HG03442 (cell line): ENCODE results near the gene KDM4B.
"Not testable (repeated sequence)": the region's sequence is repeated elsewhere in the genome, so short reads cannot be mapped to it uniquely, and the experiment has no call there.

Experiments used
- ATAC-seq: cut with Tn5 transposase; IDR thresholded peaks from one replicate; pipeline ENCODE4 v1.9.1; 2021; ENCODE audit warnings: mild to moderate bottlenecking, moderate library complexity; ENCODE audit not compliant: unreplicated experiment

KDM4B gene

DNA sequence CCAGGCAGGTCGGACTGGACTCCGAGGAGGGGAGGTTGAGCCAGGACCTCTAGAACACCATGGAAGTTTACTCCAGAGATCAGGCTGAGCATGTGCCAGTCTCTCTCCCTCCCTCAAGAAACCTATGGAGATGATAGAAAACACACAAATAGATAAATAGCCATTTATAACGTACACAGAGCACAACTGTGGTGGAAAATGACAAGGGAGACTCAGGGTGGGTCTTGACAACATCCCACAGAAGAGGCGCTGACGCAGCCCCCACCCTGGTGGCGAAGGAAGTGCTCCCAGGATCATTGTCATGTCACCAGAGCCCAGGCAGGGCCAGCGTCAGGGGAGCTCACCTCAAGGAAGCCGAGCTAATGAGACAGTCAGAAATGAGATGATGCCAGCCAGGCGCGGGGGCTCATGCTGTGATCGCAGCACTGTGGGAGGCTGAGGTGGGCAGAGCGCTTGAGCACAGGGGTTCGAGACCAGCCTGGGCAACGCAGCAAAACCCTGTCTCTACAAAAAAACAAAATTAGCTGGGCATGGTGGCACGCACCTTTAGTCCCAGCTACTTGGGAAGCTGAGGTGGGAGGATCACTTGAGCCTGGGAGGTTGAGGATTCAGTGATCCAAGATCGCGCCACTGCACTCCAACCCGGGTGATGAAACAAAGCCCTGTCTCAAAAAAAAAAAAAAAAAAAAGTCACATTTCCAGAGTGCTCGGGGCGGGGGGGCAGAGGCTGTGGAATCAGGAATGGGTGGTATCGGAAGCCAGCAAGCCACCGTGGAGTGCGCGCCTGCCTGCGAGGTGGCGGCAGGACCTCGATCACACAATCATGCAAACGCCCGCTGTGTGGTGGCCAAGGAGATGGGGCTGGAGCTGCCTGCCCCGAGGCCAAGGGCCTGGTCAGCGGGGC lies 178.4 kb downstream of the KDM4B start:
- no peak for ATAC-seq

DNA sequence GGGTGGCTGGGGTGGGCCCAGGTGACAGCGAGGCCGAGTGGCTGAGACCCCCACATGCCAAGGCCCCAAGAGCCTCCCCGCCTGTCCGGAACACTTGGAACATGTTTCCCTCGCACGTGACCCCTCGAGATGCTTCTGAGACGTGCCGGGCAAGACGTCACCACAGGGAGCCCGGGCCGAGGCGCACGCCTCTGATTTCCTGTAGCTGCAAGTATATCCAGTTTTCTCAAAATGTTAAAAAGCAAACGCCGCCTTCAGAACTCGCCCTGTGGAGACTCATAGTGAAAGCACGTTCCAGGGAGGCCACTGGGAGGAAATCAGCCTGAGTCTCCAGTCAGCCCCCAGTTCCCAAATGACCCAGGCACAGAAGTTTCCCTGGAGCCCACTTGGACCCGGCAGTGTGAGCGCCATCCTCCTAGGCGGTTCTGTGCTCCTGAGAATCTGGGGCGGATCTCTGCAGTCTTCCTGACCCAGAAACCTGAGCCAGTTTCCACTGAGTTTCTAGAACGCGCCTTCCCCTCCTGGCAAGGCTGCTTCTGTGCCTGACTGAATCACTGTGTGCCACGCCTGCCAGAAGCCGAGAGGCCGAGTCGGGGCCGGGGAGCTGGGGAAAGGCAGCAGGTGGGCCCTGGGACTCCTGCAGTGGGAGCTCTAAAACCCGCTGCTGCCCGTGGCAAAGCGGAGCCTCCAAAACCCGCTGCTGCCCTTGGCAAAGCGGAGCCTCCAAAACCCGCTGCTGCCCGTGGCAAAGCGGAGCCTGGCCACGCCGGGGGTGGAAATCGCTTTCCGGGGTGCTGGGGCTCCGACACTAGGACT lies 179.3 kb downstream of the KDM4B start:
- no peak for ATAC-seq

DNA sequence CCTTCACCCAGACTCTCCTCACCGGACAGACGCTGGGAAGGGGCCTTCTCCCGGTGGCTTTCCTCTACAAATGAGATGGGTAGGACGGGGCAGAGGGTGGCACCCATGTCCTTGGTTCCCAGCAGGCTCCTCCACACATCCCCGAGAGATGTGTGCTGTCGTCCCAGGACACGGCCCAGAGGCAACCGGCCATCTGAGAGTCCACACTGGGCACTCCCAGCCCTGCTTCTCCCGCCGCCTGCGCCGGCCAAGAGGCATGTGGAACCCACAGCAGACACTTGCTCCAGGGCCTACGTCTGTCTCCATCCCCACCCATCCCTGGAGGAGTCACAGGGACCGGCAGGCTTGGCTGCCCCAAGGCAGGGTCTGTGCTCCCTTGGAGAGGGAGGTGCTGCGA lies 179.9 kb downstream of the KDM4B start:
- no peak for ATAC-seq

DNA sequence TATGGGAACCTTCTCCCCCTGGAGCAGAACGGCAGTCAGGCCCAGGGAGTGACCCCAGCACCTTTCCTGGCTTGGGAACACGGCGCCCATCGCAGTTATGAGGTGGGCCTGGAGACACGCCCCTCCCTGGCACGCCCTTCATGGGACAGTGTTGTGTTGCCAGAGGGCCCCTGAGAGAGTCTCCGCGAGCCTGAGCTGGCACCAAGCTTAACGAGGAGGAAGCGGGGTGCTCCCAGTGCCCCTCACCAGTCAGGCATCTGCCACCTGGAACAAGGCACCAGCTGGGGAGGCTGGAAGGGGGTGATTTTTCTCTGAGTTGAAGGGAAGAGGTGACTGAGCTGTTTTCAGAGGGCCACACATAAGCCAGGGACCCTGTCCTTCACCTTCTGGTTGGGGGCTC lies 180.6 kb downstream of the KDM4B start:
- no peak for ATAC-seq

DNA sequence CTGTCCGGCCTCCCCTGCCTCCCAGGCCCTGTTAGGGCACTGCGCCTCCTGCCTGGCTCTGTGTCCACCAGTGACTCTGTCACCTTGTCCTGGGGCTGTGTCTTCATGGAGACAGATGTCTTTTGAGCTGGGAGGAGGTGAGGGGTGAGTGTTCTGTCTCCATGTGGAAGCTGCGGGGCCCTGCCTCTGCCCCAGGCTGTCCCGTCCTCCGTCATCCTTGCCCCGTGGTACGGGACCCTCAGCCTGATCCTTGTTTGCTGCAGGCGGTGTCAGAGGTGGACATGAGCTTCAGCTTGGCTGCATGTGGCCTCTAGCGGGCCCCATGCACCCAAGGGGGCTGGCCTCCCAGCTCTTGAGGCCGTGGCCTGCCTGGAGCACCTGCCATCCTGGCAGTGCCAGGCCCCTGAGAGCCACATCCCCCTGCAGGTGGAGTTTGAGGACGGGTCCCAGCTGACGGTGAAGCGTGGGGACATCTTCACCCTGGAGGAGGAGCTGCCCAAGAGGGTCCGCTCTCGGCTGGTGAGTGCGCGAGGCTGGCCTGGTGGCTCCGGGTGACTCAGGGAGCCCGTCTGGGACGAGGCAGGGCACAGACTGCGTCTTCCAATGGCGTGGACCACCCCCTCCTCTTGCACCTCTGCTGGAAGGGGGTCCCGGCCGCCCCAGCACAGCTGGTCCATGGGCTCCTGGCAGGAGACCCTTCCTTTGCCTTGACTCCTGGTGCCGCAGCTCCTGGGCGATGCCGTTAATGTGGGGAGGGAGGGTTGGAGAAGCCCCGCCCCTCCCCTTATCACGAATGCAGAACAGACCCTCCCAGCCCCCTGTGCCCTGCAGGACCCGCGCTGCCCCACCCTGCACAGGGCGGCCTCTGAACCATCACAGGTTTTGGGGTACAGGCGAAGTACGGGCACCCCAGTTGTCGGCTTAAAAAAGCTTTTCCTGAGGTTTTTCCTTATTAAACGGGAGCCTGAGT lies 181.3 kb downstream of the KDM4B start:
- ATAC-seq = no peak

DNA sequence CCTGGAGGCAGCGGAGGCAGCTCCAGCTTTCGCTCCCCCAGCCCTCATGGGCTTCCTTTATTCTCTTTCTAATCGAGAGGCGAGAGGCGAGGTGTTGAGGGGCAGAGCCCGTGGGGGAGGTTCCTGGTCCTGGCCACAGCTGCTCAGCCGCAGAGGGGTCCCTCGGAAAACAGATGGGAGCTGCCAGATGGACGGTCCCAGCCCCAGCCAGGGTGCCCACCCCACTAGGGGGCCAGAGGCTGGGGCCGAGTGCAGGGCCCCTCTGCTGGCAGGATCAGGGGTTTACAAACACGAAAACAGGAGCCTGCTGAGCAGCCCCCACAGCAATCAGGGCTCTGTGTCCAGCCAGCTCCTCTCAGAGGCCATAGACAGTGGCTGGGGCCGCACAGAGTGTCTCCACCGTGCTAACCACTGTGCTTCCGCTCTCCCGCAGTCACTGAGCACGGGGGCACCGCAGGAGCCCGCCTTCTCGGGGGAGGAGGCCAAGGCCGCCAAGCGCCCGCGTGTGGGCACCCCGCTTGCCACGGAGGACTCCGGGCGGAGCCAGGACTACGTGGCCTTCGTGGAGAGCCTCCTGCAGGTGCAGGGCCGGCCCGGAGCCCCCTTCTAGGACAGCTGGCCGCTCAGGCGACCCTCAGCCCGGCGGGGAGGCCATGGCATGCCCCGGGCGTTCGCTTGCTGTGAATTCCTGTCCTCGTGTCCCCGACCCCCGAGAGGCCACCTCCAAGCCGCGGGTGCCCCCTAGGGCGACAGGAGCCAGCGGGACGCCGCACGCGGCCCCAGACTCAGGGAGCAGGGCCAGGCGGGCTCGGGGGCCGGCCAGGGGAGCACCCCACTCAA lies 182.2 kb downstream of the KDM4B start:
- ATAC-seq = no peak

DNA sequence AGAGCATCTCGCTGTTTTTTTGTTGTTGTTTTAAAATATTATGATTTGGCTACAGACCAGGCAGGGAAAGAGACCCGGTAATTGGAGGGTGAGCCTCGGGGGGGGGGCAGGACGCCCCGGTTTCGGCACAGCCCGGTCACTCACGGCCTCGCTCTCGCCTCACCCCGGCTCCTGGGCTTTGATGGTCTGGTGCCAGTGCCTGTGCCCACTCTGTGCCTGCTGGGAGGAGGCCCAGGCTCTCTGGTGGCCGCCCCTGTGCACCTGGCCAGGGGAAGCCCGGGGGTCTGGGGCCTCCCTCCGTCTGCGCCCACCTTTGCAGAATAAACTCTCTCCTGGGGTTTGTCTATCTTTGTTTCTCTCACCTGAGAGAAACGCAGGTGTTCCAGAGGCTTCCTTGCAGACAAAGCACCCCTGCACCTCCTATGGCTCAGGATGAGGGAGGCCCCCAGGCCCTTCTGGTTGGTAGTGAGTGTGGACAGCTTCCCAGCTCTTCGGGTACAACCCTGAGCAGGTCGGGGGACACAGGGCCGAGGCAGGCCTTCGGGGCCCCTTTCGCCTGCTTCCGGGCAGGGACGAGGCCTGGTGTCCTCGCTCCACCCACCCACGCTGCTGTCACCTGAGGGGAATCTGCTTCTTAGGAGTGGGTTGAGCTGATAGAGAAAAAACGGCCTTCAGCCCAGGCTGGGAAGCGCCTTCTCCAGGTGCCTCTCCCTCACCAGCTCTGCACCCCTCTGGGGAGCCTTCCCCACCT lies 183.3 kb downstream of the KDM4B start:
- ATAC-seq = no peak

DNA sequence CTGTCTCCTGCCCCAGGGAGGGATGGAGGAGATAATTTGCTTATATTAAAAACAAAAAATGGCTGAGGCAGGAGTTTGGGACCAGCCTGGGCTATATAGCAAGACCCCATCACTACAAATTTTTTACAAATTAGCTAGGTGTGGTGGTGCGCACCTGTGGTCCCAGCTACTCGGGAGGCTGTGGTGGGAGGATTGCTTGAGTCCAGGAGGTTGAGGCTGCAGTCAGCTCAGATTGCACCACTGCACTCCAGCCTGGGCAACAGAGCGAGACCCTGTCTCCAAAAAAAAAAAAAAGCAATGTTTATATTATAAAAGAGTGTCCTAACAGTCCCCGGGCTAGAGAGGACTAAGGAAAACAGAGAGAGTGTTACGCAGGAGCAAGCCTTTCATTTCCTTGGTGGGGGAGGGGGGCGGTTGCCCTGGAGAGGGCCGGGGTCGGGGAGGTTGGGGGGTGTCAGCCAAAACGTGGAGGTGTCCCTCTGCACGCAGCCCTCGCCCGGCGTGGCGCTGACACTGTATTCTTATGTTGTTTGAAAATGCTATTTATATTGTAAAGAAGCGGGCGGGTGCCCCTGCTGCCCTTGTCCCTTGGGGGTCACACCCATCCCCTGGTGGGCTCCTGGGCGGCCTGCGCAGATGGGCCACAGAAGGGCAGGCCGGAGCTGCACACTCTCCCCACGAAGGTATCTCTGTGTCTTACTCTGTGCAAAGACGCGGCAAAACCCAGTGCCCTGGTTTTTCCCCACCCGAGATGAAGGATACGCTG lies 184.0 kb downstream of the KDM4B start:
- no peak for ATAC-seq

DNA sequence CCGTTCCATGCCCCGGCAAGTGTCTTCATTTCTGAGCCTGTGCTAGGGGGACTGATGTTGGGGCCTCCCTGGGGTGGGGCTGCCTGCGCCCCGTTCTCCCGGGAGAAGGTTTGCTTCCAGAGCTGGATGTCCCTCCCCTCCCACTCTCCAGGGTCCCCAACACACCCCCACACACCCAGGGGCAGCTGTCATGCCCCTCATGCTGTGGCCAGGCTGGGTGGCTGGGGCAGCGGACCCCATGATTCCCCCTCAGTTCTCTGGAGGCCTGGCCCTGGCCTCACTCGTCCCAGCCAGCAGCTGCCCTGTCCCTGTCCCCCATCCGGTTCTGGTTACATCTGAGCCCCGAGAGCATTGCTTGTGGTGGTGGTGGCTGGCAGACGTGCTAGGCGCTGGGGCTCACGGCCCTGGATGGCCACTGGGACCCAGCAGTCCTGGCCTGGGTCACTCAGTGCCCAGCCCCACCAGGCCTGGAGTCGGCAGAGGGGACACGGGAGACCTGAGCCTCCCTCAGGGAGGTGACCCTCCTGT lies 184.8 kb downstream of the KDM4B start:
- no peak for ATAC-seq

DNA sequence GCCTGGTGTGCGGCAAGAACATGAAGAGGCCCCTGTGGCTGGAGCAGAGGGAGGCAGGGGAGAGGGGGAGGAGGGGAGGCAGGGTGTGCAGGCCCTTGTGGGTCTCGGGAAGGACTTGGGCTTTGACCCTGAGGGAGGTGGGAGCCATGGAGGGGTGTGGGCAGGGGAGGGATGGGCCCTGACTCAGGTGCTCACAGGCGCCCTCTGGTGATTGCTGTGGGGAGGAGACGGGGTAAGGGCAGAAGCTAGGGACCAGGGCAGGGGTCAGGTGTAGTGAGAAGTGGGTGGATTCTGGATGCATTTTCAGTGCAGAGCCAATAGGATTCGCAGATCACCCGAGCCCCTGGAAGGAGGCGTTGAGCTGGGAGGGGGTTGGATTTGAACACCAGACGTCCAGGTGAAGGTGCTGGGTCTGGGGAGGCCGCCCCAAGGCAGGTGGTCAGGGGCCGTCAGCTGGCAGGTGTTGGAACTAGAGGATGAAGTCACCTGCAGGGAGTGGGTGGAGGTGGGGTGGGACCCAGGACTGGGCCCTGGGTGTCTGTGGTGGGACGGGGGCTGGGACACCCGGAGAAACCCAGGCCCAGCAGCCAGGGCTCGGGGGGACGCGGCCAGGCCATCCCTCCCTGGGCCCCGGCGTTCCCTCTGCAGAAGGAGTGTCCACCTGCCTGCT lies 185.4 kb downstream of the KDM4B start:
- no peak for ATAC-seq

DNA sequence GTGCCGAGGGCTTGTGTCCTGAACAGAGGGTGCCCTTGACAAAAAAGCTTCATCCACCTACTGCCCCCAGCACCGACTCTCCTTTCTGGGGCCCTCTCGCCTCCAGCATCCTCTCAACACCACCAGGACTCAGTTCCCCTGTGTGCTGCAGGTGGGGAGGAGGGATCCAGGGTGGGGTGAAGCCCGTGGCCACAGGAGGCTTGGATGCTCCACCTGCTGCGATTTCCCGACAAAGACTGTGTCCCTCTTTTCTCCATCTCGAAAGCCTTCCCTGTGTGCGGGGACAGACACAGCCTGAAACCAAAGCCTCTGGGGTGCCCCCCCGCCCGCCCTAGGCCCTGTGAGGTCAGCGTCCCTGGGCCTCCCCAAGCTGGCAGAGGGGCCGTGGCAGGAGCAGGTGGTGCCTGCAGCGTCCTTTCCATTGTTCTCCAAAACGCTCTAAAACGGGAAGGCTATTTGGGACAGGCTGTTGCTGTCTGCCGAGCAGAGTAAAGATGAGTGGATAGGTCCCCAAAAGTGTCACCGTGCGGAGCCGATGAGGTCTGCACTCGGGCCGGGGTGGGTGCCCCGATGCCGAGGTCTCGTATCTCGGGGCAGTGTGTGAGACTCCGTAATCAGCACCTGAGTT lies 186.0 kb downstream of the KDM4B start:
- ATAC-seq = no peak

DNA sequence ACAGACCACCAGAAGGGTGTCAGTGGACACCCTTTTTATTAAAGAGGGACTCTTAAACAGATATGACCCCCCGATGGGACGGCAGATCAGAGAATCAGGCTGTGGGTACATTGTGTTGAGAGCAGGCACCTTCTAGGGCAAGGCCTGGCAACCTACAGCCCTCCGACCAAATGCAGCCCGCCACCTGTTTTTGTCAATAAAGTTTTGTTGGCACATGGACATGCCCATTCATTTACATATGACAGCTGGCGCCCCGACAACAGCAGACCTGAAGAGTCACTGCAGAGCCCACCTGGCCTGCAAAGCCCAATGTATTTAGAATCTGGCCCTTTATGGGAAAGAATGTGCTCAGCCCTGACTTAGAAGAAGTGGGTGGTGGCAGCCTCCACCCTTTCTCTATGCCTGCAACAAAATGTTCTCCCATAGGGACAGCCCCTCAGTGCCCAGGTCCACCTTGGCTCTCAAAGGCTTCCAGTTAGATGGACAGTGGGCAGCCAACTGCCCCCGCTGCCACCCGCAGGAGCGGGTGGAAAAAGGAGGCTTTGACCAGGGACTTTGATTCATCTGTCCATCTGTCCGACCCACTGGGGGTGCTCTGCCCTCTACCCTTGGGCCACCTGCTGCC lies 186.8 kb downstream of the KDM4B start:
- ATAC-seq = no peak

DNA sequence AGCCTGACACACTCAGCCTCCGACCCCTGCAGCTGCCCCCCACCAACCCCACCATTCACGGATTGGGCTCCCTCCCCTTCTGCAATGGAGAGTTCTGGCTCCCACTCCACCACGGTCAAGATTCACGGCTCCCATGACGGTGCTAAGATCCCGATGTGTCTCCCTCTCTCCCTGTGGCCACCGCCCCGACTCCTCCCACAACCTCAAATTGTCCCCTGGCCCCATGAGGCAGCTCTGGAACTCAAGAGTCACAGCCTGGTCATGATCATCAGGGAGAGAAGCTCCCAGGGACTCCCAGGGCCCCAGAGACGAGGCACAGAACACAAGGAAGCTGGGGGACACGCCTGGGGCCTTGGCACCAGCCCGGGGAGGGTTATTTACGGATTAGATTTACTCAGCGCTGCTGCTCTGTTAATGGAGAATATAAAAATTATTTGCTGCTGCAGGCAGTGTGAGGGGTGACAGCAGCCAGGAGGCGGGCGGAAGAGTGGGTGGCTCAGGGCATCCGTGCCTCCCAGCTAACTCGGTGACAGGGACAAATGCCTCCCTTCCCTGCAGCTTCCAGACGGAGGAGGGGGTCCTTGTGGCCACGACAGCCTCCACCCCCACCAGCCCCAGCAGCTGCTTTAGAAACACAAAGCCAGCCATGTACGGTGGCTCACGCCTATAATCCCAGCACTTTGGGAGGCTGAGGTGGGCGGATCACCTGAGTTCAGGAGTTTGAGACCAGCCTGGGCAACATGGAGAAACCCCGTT lies 187.5 kb downstream of the KDM4B start:
- no peak for ATAC-seq

DNA sequence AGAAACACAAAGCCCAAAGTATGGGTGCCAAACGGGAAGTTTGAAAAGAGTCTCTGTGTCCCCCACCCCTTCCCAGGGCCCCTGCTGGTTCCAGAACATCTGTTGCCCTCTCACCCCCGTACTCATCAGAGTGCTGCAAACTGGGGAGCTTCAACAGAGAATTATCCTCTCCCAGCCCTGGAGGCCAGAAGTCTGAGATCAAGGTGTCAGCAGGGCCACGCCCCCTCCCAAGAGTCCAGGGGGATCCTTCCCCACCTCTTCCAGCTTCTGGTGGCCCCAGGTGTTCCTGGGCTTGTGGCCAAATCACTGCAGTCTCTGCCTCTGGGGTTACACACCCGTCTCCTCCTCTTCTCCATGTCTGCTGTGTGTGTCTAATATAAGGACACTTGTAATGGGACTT lies 188.3 kb downstream of the KDM4B start:
- no peak for ATAC-seq

DNA sequence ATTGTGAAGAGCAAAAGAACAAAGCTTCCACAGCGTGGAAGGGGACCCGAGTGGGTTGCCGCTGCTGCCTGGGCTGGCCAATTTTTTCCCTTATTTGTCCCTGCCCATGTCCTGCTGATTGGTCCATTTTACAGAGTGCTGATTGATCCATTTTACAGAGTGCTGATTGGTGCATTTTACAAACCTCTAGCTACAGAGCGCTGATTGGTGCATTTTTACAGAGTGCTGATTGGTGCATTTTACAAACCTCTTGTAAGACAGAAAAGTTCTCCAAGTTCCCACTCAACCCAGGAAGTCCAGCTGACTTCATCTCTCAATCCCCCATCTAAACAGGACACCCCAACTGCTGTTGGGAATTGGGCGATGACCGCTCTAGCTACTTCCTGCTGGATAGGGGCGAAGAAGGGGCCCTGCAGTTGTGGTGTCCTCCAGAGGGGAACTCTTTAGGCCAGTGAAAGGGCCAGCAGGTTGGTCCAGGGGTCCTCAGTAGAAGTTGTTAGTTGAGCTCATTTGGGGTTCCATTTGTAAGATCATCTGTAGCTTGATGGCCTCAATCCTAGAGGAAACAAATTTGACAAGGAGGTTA lies 189.7 kb downstream of the KDM4B start:
- not testable (repeated sequence) for ATAC-seq
